ENCODE data around the gene RIMBP2. TPM values are rescaled to one million over a fixed set of nuclear protein-coding genes. Genes with fewer than 3 reads are reported as not detected.

RIMBP2 gene
- total and polyA plus RNA-seq, 11 donors: 2.1 TPM; not detected in 10

DNA sequence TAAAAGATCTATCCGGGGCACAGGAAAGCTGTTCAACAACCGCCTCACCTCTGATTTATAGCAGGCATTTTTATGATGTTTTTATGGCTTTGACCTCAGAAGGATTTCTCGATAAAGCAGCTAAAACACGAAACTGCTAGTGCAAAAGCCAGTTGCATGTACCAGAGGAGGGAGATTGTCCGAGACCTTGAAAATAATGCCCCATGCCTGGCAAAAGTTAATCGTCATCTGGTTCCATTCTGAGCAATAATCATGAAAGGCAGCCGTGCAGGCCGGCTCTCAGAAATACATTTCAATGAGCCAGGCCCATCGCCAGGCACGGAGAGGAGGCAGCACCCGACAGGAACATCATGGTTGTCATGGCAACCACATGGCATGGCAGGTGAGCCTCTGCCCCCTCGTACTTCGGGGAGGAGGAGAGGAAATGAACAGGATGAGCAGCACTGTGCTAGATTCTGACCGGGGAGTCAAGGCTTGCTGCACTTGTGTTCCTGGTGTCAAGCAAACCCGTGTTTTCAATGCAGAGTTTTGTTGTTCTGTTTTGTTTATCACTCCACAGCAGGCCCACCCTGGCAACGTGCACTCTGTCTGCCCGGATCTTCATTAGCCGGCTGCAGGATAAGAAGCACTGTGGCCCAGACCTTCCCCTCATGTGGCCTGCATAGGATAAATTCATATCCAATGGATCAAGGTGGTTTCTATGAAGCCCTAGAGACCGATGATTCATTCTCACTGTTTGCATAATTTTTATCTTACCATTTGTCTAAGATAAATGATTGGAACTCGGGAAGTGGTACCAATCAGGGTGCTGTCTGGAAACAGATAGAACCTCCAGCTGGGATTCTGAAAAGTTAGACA lies 160.2 kb downstream of the RIMBP2 start:
- peaks cover 0 to 15% (median 7%) of the 10 kb centered on the region in 12 donors for H3K9me3 ChIP-seq
- peaks cover 0 to 27% (median 0%) of the 10 kb centered on the region in 9 donors for H3K27me3 ChIP-seq
- H3K4me3 ChIP-seq: no peak overlapping the region
- intact Hi-C loops (cut with DNase I): no loop called here
- no peaks in the 10 kb centered on the region for H3K36me3 ChIP-seq
- H3K27ac ChIP-seq: no peak overlapping the region
- DNase-seq (no peak), ATAC-seq (no peak)
- no peaks in the 10 kb centered on the region for H3K4me1 ChIP-seq
- 59 to 63% (median 61%) methylated on average over 16 to 20 of the region's 20 CpGs for WGBS, 4 donors
- TF ChIP-seq, protein P1, sequence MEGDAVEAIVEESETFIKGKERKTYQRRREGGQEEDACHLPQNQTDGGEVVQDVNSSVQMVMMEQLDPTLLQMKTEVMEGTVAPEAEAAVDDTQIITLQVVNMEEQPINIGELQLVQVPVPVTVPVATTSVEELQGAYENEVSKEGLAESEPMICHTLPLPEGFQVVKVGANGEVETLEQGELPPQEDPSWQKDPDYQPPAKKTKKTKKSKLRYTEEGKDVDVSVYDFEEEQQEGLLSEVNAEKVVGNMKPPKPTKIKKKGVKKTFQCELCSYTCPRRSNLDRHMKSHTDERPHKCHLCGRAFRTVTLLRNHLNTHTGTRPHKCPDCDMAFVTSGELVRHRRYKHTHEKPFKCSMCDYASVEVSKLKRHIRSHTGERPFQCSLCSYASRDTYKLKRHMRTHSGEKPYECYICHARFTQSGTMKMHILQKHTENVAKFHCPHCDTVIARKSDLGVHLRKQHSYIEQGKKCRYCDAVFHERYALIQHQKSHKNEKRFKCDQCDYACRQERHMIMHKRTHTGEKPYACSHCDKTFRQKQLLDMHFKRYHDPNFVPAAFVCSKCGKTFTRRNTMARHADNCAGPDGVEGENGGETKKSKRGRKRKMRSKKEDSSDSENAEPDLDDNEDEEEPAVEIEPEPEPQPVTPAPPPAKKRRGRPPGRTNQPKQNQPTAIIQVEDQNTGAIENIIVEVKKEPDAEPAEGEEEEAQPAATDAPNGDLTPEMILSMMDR (IDR thresholded peaks at IDR 0.05): no peak
- TF ChIP-seq POLR2A (IDR thresholded peaks at IDR 0.05): no peak

DNA sequence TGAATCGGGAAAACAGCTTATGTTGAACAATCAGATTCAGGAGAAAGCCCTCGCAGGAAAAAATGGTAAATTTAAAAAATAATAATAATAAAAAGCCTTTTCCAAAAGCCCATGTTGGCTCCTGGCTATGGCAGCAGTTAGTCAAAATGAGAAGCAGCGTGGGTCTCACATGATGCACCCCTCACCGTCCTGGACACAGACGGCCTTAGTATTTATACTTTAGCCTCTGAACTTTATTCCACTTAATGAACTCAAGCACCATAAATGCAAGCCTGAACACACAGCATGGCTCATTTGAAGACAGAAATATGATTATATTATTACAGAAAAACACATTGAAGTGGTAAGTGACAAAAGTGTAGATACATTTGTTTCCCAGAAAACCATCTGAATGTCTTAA lies 160.9 kb downstream of the RIMBP2 start:
- Histone ChIP-seq H3K4me1 (no peaks in the 10 kb centered on the region), H3K36me3 (no peaks in the 10 kb centered on the region), H3K27me3 (peaks cover 0 to 27% (median 0%) of the 10 kb centered on the region in 9 donors), H3K9me3 (peaks cover 0 to 19% (median 7%) of the 10 kb centered on the region in 12 donors), H3K27ac (no peak overlapping the region), H3K4me3 (no peak overlapping the region)
- ATAC-seq (no peak), DNase-seq (no peak)
- no peak for TF ChIP-seq POLR2A (IDR thresholded peaks at IDR 0.05)
- TF ChIP-seq, protein P1 (IDR thresholded peaks at IDR 0.05): no peak
- intact Hi-C loops (cut with DNase I): no loop called here
- WGBS, 4 donors: 62 to 76% (median 65%) methylated on average over 5 of the region's 5 CpGs

DNA sequence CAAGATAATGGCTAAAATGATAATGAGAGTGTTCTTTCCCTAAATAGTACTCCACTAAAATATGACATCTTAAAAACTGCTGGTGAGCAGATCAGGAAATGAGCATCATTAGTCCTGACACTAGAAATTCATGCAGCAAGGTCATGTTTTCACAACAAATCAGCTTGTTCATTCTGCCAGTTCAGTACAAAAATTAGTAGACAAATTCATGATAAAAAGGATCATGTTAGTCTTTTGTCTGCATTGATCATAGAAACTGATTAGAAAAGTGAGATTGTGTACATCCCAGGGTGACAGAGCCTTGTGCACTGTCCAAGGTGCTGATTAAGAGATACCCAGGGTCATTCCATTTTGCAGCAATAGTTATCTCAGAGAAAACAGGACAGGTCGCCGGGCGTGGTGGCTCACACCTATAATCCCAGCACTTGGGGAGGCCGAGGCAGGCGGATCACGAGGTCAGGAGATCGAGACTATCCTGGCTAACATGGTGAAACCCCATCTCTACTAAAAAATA lies 163.6 kb downstream of the RIMBP2 start:
- WGBS, 4 donors: 72 to 78% (median 77%) methylated on average over 7 of the region's 7 CpGs
- H3K27me3 ChIP-seq: peaks cover 0 to 25% (median 0%) of the 10 kb centered on the region in 9 donors
- ATAC-seq: no peak
- no peak for DNase-seq
- no peak overlapping the region for H3K27ac ChIP-seq
- intact Hi-C loops (cut with DNase I): no loop called here
- TF ChIP-seq POLR2A (IDR thresholded peaks at IDR 0.05): no peak
- TF ChIP-seq, protein P1 (IDR thresholded peaks at IDR 0.05): no peak
- H3K36me3 ChIP-seq: no peaks in the 10 kb centered on the region
- H3K4me3 ChIP-seq: no peak overlapping the region
- H3K9me3 ChIP-seq: peaks cover 0 to 22% (median 7%) of the 10 kb centered on the region in 12 donors
- H3K4me1 ChIP-seq: no peaks in the 10 kb centered on the region

DNA sequence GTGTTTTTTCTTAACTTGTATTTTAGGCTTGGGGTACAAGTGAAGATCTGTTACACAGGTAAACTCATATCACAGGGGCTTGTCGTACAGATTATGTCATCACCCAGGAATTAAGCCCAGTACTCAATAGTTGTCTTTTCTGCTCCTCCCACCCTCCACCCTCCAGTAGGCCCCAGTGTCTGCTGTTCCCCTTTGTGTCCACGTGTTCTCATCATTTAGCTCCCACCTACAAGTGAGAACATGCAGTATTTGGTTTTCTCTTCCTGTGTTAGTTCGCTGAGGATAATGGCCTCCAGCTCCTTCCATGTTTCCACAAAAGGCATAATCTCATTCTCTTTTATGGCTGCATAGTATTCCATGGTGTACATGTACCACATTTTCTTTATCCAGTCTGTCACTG lies 166.7 kb downstream of the RIMBP2 start:
- no peak for TF ChIP-seq POLR2A (IDR thresholded peaks at IDR 0.05)
- TF ChIP-seq, protein P1 (IDR thresholded peaks at IDR 0.05): no peak
- Histone ChIP-seq H3K36me3 (no peaks in the 10 kb centered on the region), H3K4me3 (no peak overlapping the region), H3K4me1 (no peaks in the 10 kb centered on the region), H3K27ac (no peak overlapping the region), H3K9me3 (peaks cover 0 to 22% (median 7%) of the 10 kb centered on the region in 12 donors), H3K27me3 (peaks cover 0 to 13% (median 0%) of the 10 kb centered on the region in 9 donors)
- no peak for DNase-seq
- intact Hi-C loops (cut with DNase I): no loop called here
- WGBS, 4 donors: 55 to 64% (median 62%) methylated on average over 3 of the region's 3 CpGs
- no peak for ATAC-seq
